ENCODE data around the gene SORBS2. TPM values are rescaled to one million over a fixed set of nuclear protein-coding genes. Genes with fewer than 3 reads are reported as not detected.

The SORBS2 gene
- total RNA-seq, 1 experiment from 2014 or later: 9.7 TPM

DNA sequence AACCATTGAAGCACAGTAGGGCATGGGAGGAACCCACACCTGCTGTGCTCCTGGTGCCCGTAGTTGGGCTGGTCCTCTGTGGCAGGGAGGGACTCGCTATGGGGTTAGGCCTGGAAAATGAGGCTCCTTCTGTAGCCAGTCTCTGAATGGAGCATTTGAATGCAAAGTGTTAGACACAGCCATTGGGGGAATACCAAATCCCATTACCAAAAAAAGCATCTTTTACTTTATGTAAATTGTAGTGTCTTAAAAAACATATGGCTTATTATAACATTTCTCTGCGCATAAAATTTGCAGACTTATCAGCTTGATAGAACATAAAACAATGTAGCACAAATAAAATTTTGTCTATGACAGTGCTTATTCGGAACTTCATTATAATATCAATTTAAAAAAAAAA is 147.5 kb downstream of the SORBS2 start:
- H3K18ac ChIP-seq (ENCODE audit: insufficient read length, low read depth, low read length): no peak overlapping the region
- H2BK120ac ChIP-seq (ENCODE audit: low read depth, low read length, poor library complexity, severe bottlenecking): no peak overlapping the region
- no peaks in the 10 kb centered on the region for H3K27me3 Mint-ChIP-seq (ENCODE audit: low read depth)
- H4K8ac ChIP-seq (replicated peaks; ENCODE audit: insufficient read length, low read depth, low read length): no peak overlapping the region
- no peaks in the 10 kb centered on the region for H3K27me3 ChIP-seq (ENCODE audit: insufficient read depth, low read length)
- H3K9ac ChIP-seq (ENCODE audit: extremely low read depth, insufficient read length, low read length): no peak overlapping the region
- H3K56ac ChIP-seq (ENCODE audit: insufficient read length, low read depth, low read length): no peak overlapping the region
- DNase-seq: no peak
- no peak overlapping the region for H4K5ac ChIP-seq (ENCODE audit: insufficient read length, low read depth, low read length)
- H4K91ac ChIP-seq (ENCODE audit: insufficient read length, low read depth, low read length): no peak overlapping the region
- no peaks in the 10 kb centered on the region for H3K9me3 ChIP-seq (ENCODE audit: control insufficient read depth, low read depth, low read length)
- no peak overlapping the region for H2AFZ ChIP-seq (ENCODE audit: low read length)
- no peaks in the 10 kb centered on the region for H3K79me1 ChIP-seq (ENCODE audit: insufficient read depth, low read depth, low read length, poor library complexity, severe bottlenecking)
- H3K23me2 ChIP-seq (ENCODE audit: insufficient read length, low read depth, low read length, poor library complexity, severe bottlenecking): no peaks in the 10 kb centered on the region
- H2BK12ac ChIP-seq (ENCODE audit: insufficient read length, low read depth, low read length): no peak overlapping the region
- no peak overlapping the region for H2AK5ac ChIP-seq (ENCODE audit: insufficient read length, low read length)
- H2BK15ac ChIP-seq (ENCODE audit: low read depth, low read length): no peak overlapping the region
- H3T11ph ChIP-seq (ENCODE audit: low read length): no peak overlapping the region
- WGBS (ENCODE audit: extremely low coverage, insufficient read length, low lambda C conversion rate): no CpG with 5 or more reads among the region's 4 CpGs
- H3K36me3 Mint-ChIP-seq (ENCODE audit: insufficient read depth in 1 of 3, low read depth in 3 of 3): peaks cover 0 to 43% (median 29%) of the 10 kb centered on the region in 3 experiments; a peak in 6 of 7 replicates
- no peaks in the 10 kb centered on the region for H3K79me2 ChIP-seq (ENCODE audit: insufficient read depth, low read length)
- H3K4me2 ChIP-seq (ENCODE audit: insufficient read depth, insufficient read length, low read length): no peak overlapping the region
- no peak overlapping the region for H3K27ac ChIP-seq (ENCODE audit: insufficient read length, low read depth, low read length)
- H3K4me1 ChIP-seq (ENCODE audit: insufficient read depth, low read length): peaks cover 2% of the 10 kb centered on the region; the same call in 1 of the 2 replicates
- H2BK20ac ChIP-seq (ENCODE audit: low read depth, low read length, poor library complexity, severe bottlenecking): no peak overlapping the region
- H3K27ac Mint-ChIP-seq: no peak overlapping the region
- no peak overlapping the region for H3K23ac ChIP-seq (ENCODE audit: insufficient read length, low read depth, low read length)
- H3K4me3 Mint-ChIP-seq: no peak overlapping the region
- no peak overlapping the region for H3K14ac ChIP-seq (ENCODE audit: insufficient read depth, low read length)
- H3K4me1 Mint-ChIP-seq: peaks cover 10 to 16% of the 10 kb centered on the region in 2 experiments
- H3K4ac ChIP-seq (ENCODE audit: low read depth, low read length): no peak overlapping the region
- no peak overlapping the region for H2BK5ac ChIP-seq (ENCODE audit: insufficient read length, low read length)
- H4K20me1 ChIP-seq (ENCODE audit: control insufficient read depth, insufficient read depth, insufficient read length): no peaks in the 10 kb centered on the region
- no peaks in the 10 kb centered on the region for H3K9me3 Mint-ChIP-seq
- TF ChIP-seq, protein P1, sequence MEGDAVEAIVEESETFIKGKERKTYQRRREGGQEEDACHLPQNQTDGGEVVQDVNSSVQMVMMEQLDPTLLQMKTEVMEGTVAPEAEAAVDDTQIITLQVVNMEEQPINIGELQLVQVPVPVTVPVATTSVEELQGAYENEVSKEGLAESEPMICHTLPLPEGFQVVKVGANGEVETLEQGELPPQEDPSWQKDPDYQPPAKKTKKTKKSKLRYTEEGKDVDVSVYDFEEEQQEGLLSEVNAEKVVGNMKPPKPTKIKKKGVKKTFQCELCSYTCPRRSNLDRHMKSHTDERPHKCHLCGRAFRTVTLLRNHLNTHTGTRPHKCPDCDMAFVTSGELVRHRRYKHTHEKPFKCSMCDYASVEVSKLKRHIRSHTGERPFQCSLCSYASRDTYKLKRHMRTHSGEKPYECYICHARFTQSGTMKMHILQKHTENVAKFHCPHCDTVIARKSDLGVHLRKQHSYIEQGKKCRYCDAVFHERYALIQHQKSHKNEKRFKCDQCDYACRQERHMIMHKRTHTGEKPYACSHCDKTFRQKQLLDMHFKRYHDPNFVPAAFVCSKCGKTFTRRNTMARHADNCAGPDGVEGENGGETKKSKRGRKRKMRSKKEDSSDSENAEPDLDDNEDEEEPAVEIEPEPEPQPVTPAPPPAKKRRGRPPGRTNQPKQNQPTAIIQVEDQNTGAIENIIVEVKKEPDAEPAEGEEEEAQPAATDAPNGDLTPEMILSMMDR (conservative IDR thresholded peaks at IDR 0.05): no peak
